ENCODE results near the gene PSMC1.

PSMC1 gene

DNA sequence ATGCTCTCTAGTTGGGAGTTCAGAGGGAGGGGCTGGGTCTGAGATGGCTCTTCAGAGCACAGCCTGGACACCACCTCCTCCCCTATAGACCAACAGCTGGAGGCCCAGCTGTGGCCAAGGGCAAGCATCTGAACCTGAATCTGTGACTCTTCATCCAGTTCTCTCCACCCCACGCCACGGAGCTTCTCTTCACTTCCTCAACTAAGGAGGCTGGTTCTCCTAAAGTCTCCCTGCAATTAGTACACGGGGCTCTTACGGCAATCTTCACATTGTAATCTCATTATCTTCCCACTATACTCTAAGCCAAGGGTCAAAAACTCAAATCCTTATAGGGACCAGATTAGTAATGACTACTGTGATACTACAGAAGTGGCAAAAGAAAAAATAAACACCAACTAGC, 65.5 kb downstream of the PSMC1 start:
- Histone ChIP-seq H3K27me3 (replicated peaks; ENCODE audit: insufficient read depth, low read length) (no peaks in the 10 kb centered on the region), H3K4me1 (ENCODE audit: low read length) (no peaks in the 10 kb centered on the region), H3K4me2 (ENCODE audit: low read depth, low read length) (no peak overlapping the region), H3K9me2 (replicated peaks; ENCODE audit: insufficient read depth, low read length) (no peaks in the 10 kb centered on the region), H2AFZ (ENCODE audit: low read length) (no peak overlapping the region), H3K4me3 (ENCODE audit: low read length) (no peak overlapping the region), H3K9me3 (replicated peaks; ENCODE audit: insufficient read depth, low read length) (no peaks in the 10 kb centered on the region), H3K36me3 (replicated peaks; ENCODE audit: insufficient read depth, low read length) (no peaks in the 10 kb centered on the region), H3K79me2 (ENCODE audit: low read length) (peaks cover 12% of the 10 kb centered on the region), H4K20me1 (ENCODE audit: insufficient read depth, low read length) (no peaks in the 10 kb centered on the region), H3K9ac (ENCODE audit: low read length) (no peak overlapping the region), H3K27ac (ENCODE audit: low read length) (no peak overlapping the region), H3F3A (ENCODE audit: insufficient read depth, low read length) (no peaks in the 10 kb centered on the region)
- no peak for DNase-seq
- TF ChIP-seq, protein P1, sequence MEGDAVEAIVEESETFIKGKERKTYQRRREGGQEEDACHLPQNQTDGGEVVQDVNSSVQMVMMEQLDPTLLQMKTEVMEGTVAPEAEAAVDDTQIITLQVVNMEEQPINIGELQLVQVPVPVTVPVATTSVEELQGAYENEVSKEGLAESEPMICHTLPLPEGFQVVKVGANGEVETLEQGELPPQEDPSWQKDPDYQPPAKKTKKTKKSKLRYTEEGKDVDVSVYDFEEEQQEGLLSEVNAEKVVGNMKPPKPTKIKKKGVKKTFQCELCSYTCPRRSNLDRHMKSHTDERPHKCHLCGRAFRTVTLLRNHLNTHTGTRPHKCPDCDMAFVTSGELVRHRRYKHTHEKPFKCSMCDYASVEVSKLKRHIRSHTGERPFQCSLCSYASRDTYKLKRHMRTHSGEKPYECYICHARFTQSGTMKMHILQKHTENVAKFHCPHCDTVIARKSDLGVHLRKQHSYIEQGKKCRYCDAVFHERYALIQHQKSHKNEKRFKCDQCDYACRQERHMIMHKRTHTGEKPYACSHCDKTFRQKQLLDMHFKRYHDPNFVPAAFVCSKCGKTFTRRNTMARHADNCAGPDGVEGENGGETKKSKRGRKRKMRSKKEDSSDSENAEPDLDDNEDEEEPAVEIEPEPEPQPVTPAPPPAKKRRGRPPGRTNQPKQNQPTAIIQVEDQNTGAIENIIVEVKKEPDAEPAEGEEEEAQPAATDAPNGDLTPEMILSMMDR (IDR thresholded peaks at IDR 0.05; ENCODE audit: low read length), result no peak
- TF ChIP-seq EZH2phosphoT487 (IDR thresholded peaks at IDR 0.05; ENCODE audit: low read length), result no peak
- no peak for TF ChIP-seq EZH2 (optimal IDR thresholded peaks at IDR 0.05; ENCODE audit: low read depth, low read length)
